AG10803 (cell line): Measurements from ENCODE around the gene DUS4L.

Experiments
- DNase-seq: peaks from one replicate; pipeline ENCODE4 v3.0.0; 2010; ENCODE audit warnings: low read depth
- H3K4me3 ChIP-seq: 2 replicates; pipeline ENCODE4 v1.5.1; 2011; ENCODE audit warnings: mild to moderate bottlenecking, low read length, control low read depth
- TF ChIP-seq, protein P1 (sequence below): conservative IDR thresholded peaks from 2 replicates; pipeline ENCODE4 v1.5.1; 2011; ENCODE audit warnings: mild to moderate bottlenecking, low read length, control low read depth, inconsistent platforms

Gene DUS4L

DNA sequence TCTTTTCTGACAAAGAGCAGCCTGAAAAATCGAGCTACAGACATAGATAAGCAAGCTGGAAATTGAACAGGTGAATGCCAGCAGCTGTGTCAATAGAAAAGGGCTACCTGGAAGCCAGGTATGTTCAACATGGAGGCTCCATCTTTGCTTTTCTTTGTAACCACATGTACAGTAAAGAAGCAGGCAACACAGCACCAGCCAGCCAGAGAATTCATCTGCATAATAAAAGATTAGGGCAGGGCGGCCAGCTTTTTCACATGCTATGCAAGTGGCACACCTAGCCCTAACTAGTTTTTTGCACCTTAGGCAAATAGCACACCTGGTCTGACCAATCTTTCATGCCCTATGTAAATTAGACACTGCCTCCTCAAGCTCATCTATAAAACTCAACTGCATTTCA, 25.8 kb upstream of the DUS4L start:
- no peak for DNase-seq
- H3K4me3 ChIP-seq = no peak overlapping the region
- TF ChIP-seq, protein P1, sequence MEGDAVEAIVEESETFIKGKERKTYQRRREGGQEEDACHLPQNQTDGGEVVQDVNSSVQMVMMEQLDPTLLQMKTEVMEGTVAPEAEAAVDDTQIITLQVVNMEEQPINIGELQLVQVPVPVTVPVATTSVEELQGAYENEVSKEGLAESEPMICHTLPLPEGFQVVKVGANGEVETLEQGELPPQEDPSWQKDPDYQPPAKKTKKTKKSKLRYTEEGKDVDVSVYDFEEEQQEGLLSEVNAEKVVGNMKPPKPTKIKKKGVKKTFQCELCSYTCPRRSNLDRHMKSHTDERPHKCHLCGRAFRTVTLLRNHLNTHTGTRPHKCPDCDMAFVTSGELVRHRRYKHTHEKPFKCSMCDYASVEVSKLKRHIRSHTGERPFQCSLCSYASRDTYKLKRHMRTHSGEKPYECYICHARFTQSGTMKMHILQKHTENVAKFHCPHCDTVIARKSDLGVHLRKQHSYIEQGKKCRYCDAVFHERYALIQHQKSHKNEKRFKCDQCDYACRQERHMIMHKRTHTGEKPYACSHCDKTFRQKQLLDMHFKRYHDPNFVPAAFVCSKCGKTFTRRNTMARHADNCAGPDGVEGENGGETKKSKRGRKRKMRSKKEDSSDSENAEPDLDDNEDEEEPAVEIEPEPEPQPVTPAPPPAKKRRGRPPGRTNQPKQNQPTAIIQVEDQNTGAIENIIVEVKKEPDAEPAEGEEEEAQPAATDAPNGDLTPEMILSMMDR = no peak

DNA sequence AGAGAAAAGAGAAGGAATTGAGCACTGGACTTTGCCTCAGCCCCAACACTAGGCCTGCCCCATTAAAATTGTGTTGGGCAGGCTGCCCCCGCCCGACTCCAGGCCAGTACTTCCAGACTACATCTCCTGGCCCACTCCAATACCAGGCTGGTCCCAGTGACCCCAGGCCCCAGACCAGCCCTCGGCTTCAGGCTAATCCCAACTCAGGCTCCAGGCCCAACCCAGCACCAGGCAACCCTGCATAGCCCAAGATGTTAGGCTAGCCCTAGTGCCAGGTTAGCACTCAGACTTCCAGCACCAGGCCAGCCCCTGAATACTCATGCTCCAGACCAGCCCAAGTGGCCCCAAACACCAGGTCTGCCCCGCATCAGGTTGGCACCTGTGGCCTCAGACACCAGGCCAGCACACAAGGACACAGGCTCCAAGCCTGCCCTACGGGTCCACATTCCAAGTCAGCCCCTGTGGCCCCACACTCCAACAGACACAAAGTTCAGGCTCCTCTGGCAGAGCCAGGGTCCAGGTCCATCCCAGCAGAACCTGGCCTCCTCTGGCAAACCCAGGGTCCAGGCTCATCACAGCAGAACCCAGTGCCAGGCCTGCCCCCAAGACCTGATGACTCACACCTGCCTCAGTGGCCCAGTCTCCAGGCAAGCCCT, 20.3 kb upstream of the DUS4L start:
- no peak overlapping the region for H3K4me3 ChIP-seq
- TF ChIP-seq, protein P1 = no peak
- DNase-seq = no peak

DNA sequence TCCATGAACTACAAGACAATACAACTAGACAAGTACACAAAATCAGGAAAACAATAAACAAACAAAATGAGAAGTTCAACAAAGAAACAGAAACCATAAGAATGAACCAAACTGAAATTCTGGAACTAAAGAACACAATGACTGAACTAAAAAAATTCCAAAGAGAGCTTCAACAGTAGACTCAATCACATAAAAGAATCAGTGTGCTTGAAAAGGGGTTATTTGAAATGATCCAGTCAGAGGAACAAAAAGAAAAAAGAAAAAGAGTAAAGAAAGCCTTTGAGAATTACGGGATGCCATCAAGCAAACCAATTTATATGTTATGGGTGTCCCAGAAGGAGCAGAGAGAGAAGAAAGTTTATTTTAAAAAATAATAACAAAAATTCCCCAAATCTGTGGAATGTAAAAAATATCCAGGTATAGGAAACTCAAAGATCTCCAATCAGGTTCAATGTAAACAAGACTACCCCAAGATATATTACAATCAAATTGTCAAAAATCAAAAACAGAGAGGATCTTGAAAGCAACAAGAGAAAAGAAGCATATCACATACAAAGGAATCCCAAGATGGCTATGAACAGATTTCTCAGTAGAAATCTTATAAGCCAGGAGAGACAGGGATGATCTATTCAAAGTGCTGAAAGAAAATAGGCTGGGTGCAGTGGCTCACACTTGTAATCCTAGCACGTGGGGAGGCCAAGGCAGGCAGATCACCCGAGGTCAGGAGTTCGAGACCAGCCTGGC, 18.8 kb upstream of the DUS4L start:
- no peak for DNase-seq
- no peak overlapping the region for H3K4me3 ChIP-seq
- TF ChIP-seq, protein P1 = no peak

DNA sequence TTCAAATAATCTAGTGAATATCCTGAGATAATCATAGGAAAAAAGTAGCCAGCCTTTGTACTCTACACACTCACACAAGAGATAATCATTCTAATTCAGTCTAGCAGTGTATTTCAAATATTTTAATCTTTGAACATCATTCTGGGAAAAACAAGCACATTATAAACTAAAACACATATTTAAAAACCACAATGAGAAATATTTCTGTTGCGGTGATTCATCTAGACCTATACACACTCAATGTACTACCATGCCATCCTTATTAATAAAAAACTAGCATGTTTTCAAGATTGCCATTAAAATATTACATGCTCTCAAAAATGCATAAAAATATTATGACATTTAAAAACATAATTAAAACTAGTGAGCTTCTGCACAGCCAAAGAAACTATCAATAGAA, 11.8 kb upstream of the DUS4L start:
- peak; percentile 13 for DNase-seq
- TF ChIP-seq, protein P1 = no peak

DNA sequence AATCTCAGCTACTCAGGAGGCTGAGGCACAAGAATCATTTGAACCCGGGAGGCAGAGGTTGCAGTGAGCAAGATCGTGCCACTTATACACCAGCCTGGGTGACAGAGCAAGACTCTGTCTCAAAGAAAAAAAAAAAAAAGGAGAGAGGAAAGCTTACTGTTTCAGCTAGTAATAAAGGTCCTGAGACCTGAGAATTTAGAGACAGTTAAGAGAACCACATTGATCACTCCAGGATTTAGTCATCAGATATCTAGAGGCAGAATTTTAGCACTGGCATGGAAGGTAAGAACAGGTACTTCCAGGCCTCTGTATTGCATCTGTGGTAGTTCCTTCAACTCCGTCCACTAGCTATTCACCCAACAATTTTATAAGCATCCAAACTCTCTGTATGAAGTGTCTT, 7.9 kb upstream of the DUS4L start:
- H3K4me3 ChIP-seq = no peak overlapping the region
- no peak for DNase-seq
- TF ChIP-seq, protein P1 = no peak

More for the DNA sequence above, 11.8 kb upstream of the DUS4L start:
- no peak overlapping the region for H3K4me3 ChIP-seq

DNA sequence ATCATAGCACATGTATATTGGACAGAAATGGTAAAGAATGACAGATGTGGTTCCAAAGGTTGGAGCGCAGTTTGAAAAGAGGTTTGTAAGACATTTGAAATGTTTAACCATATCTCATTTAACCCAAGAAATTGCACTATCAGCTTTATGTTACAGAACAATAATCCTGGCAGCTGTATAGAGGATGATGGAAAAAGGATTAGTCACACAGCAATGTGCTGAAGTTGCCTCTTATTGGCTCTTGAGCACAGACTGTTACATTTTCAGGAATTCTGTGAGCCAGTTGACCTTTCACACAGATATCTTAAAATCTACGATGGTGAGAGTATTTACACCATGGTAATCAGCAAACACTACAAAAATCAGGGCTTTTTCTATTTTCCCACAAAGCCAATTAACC, 3.9 kb upstream of the DUS4L start:
- TF ChIP-seq, protein P1 = no peak
- no peak overlapping the region for H3K4me3 ChIP-seq
- peak; percentile 75 for DNase-seq
